Measurements from ENCODE around the gene DRAM2.

The DRAM2 gene

DNA sequence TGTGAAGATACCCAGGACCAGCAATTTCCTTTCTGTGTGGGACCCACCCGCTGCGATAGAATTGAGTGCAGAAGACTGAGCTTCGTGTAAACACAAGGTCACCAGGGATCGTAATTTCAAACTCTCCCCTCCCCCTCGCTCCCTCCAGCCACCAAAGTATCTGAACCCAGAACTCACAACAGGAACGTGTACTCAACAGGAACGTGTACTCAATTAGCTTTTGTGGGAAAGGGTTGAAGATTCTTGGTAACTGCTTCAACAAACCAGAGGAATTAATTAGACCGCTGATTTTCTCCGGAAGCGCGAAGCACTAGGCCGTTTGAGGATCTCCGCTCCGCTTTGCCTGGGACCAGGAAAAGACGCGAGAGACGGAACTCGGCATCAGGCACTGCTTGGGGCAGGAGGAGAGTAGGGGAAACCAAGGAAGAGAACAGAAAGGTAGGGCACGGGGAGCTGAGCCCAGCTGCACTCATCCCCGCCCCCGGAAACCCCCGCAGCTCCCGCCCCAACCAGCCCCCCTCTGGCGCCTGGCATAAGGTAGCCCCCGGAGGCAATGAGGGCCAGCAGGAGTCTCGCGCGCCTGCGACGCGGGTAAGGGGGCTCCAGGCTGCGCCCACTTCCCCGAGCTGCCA lies 453 bp downstream of the DRAM2 start:
- H4K8ac ChIP-seq (ENCODE audit: low read length), result peak overlapping the region; percentile 87
- peak overlapping the region; percentile 86 for H3K4me2 ChIP-seq (ENCODE audit: low read length, poor library complexity, severe bottlenecking)
- no peaks in the 10 kb centered on the region for H3K27me3 ChIP-seq (ENCODE audit: control insufficient read depth in 1 of 2, insufficient read depth in 1 of 2, low read length in 2 of 2)
- peak overlapping the region; percentile 91 for H3K9ac ChIP-seq (ENCODE audit: low read length)
- peak overlapping the region in 1 of 2 experiments; percentile 8 for H2BK12ac ChIP-seq (ENCODE audit: low read length in 2 of 2)
- peak overlapping the region; percentile 84 for H4K91ac ChIP-seq (ENCODE audit: low read length)
- WGBS, result under 1% methylated on average over 27 of the region's 33 CpGs
- no peaks in the 10 kb centered on the region for H3K4me1 ChIP-seq (ENCODE audit: control insufficient read depth, insufficient read depth, low read depth, low read length)
- H2BK120ac ChIP-seq (ENCODE audit: low read depth, low read length), result no peak overlapping the region
- DNase-seq, result peak; percentile 82
- peak overlapping the region; percentile 92 for H2BK5ac ChIP-seq (ENCODE audit: low read depth, low read length, poor library complexity, severe bottlenecking)
- peak overlapping the region; percentile 86 for H2BK15ac ChIP-seq (ENCODE audit: low read depth, poor library complexity, severe bottlenecking)
- no peak overlapping the region for H2AK5ac ChIP-seq (ENCODE audit: low read length, severe bottlenecking)
- H3K4ac ChIP-seq (ENCODE audit: low read depth in 1 of 2, low read length in 2 of 2), result peak overlapping the region; percentile 86 to 98
- peak overlapping the region; percentile 69 to 97 for H3K14ac ChIP-seq (ENCODE audit: low read length in 2 of 2)
- H3K9me3 ChIP-seq (ENCODE audit: control insufficient read depth, low read length), result no peaks in the 10 kb centered on the region
- H3K79me1 ChIP-seq (replicated peaks; ENCODE audit: low read length, poor library complexity, severe bottlenecking), result peaks cover 5% of the 10 kb centered on the region
- H3K18ac ChIP-seq (ENCODE audit: low read depth in 1 of 2, low read length in 2 of 2), result peak overlapping the region; percentile 93 to 97
- peaks cover 7 to 27% of the 10 kb centered on the region in 2 experiments for H3K36me3 ChIP-seq (ENCODE audit: control insufficient read depth in 1 of 2, insufficient read depth in 2 of 2, low read depth in 1 of 2, low read length in 2 of 2)
- H2AFZ ChIP-seq (ENCODE audit: low read depth, low read length), result peak overlapping the region; percentile 94
- H3K23ac ChIP-seq (ENCODE audit: low read length in 2 of 2), result peak overlapping the region in 1 of 2 experiments; percentile 90
- H3K27ac ChIP-seq (ENCODE audit: low read length, poor library complexity, severe bottlenecking), result peak overlapping the region; percentile 97
- peak overlapping the region; percentile 83 to 89 for H3K4me3 ChIP-seq (ENCODE audit: insufficient read depth in 1 of 2, low read depth in 1 of 2, low read length in 2 of 2)

DNA sequence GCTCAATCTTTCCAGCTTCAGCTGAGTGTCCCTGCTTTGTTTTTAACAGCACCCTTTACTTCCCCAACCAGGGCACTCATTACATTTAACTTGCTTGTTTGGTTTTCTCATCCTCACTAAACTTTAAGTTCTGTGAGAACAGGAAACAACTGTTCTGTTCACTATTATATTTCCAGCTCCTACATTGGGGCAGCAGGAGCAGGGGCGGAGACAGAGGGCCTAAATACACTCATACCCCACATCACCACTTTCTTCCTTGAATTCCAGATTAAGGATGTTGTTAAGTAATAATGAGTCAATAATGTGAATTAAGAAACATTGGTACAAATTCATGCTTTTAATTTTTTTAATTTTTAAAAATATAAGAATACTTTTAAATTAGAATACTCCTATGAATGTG lies 6.0 kb downstream of the DRAM2 start:
- no peak overlapping the region for H3K14ac ChIP-seq (ENCODE audit: low read length in 2 of 2)
- H3K23ac ChIP-seq (ENCODE audit: low read length in 2 of 2), result no peak overlapping the region
- no peak overlapping the region for H4K8ac ChIP-seq (ENCODE audit: low read length)
- no peak overlapping the region for H2AFZ ChIP-seq (ENCODE audit: low read depth, low read length)
- H3K36me3 ChIP-seq (ENCODE audit: control insufficient read depth in 1 of 2, insufficient read depth in 2 of 2, low read depth in 1 of 2, low read length in 2 of 2), result peaks cover 7 to 67% of the 10 kb centered on the region in 2 experiments
- no peak overlapping the region for H2BK12ac ChIP-seq (ENCODE audit: low read length in 2 of 2)
- no peak overlapping the region for H2BK120ac ChIP-seq (ENCODE audit: low read depth, low read length)
- H3K4ac ChIP-seq (ENCODE audit: low read depth in 1 of 2, low read length in 2 of 2), result no peak overlapping the region
- no peak for DNase-seq
- no peaks in the 10 kb centered on the region for H3K4me1 ChIP-seq (ENCODE audit: control insufficient read depth, insufficient read depth, low read depth, low read length)
- no peak overlapping the region for H3K4me2 ChIP-seq (ENCODE audit: low read length, poor library complexity, severe bottlenecking)
- no peaks in the 10 kb centered on the region for H3K9me3 ChIP-seq (ENCODE audit: control insufficient read depth, low read length)
- no peak overlapping the region for H2BK15ac ChIP-seq (ENCODE audit: low read depth, poor library complexity, severe bottlenecking)
- no peak overlapping the region for H3K4me3 ChIP-seq (ENCODE audit: insufficient read depth in 1 of 2, low read depth in 1 of 2, low read length in 2 of 2)
- no peak overlapping the region for H3K27ac ChIP-seq (ENCODE audit: low read length, poor library complexity, severe bottlenecking)
- H4K91ac ChIP-seq (ENCODE audit: low read length), result no peak overlapping the region
- no peak overlapping the region for H3K9ac ChIP-seq (ENCODE audit: low read length)
- H3K27me3 ChIP-seq (ENCODE audit: control insufficient read depth in 1 of 2, insufficient read depth in 1 of 2, low read length in 2 of 2), result no peaks in the 10 kb centered on the region
- no peak overlapping the region for H2AK5ac ChIP-seq (ENCODE audit: low read length, severe bottlenecking)
- no peak overlapping the region for H2BK5ac ChIP-seq (ENCODE audit: low read depth, low read length, poor library complexity, severe bottlenecking)
- H3K79me1 ChIP-seq (replicated peaks; ENCODE audit: low read length, poor library complexity, severe bottlenecking), result peaks cover 9% of the 10 kb centered on the region
- no CpG with 5 or more reads among the region's 1 CpG for WGBS
- no peak overlapping the region for H3K18ac ChIP-seq (ENCODE audit: low read depth in 1 of 2, low read length in 2 of 2)

DNA sequence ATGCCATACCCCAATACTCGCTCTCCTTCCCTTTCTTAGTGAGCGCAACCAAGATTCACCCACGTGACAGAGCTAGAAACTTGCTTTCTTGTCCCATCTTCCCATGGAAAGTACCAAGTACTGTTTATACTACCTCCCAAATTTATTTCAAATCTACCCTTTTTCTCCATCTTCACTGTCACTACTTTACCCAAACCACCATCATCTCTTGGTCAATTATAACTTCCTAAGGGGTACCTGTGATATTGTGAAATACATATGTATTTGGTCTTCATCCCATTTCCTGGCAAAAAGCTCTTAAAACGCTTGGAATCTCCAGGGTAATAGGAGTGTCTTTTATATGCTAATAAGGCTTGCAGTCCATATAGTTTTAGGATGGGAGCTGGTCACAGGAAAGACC lies 8.2 kb downstream of the DRAM2 start:
- H4K8ac ChIP-seq (ENCODE audit: low read length), result no peak overlapping the region
- no peak overlapping the region for H3K4me3 ChIP-seq (ENCODE audit: insufficient read depth in 1 of 2, low read depth in 1 of 2, low read length in 2 of 2)
- no peak overlapping the region for H3K27ac ChIP-seq (ENCODE audit: low read length, poor library complexity, severe bottlenecking)
- DNase-seq, result no peak
- H3K36me3 ChIP-seq (ENCODE audit: control insufficient read depth in 1 of 2, insufficient read depth in 2 of 2, low read depth in 1 of 2, low read length in 2 of 2), result peaks cover 4 to 76% of the 10 kb centered on the region in 2 experiments
- no peak overlapping the region for H3K18ac ChIP-seq (ENCODE audit: low read depth in 1 of 2, low read length in 2 of 2)
- 80% methylated on average over 4 of the region's 4 CpGs for WGBS
- H3K79me1 ChIP-seq (replicated peaks; ENCODE audit: low read length, poor library complexity, severe bottlenecking), result peaks cover 7% of the 10 kb centered on the region
- H2AFZ ChIP-seq (ENCODE audit: low read depth, low read length), result no peak overlapping the region
- H3K23ac ChIP-seq (ENCODE audit: low read length in 2 of 2), result no peak overlapping the region
- no peaks in the 10 kb centered on the region for H3K27me3 ChIP-seq (ENCODE audit: control insufficient read depth in 1 of 2, insufficient read depth in 1 of 2, low read length in 2 of 2)
- no peak overlapping the region for H3K14ac ChIP-seq (ENCODE audit: low read length in 2 of 2)
- no peak overlapping the region for H4K91ac ChIP-seq (ENCODE audit: low read length)
- H2BK12ac ChIP-seq (ENCODE audit: low read length in 2 of 2), result no peak overlapping the region
- H3K4me1 ChIP-seq (ENCODE audit: control insufficient read depth, insufficient read depth, low read depth, low read length), result no peaks in the 10 kb centered on the region
- no peak overlapping the region for H2BK15ac ChIP-seq (ENCODE audit: low read depth, poor library complexity, severe bottlenecking)
- no peak overlapping the region for H3K9ac ChIP-seq (ENCODE audit: low read length)
- no peak overlapping the region for H2BK5ac ChIP-seq (ENCODE audit: low read depth, low read length, poor library complexity, severe bottlenecking)
- H3K4me2 ChIP-seq (ENCODE audit: low read length, poor library complexity, severe bottlenecking), result no peak overlapping the region
- H2AK5ac ChIP-seq (ENCODE audit: low read length, severe bottlenecking), result no peak overlapping the region
- H3K9me3 ChIP-seq (ENCODE audit: control insufficient read depth, low read length), result no peaks in the 10 kb centered on the region
- no peak overlapping the region for H2BK120ac ChIP-seq (ENCODE audit: low read depth, low read length)
- no peak overlapping the region for H3K4ac ChIP-seq (ENCODE audit: low read depth in 1 of 2, low read length in 2 of 2)

DNA sequence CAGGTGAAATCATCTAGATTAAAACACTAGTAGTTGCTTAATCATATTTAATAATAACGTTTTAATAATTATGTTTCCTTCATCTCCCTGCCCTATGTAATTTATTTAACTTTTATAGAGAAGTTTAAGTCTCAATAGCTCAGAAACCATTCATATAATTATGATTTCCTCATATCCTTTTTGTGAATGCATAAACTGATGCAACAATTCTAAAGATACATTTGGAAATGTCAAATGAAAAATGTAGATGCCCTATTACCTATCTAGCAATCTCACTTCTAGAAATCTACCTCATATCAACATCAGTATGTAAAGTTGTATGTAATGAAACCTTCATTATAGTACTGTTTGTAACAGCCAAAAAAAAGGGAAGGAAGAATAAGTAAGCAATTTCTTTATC lies 10.5 kb downstream of the DRAM2 start:
- Histone ChIP-seq H3K27ac (ENCODE audit: low read length, poor library complexity, severe bottlenecking) (no peak overlapping the region), H4K8ac (ENCODE audit: low read length) (no peak overlapping the region)

More for the DNA sequence above, 10.5 kb downstream of the DRAM2 start:
- H2AFZ ChIP-seq (ENCODE audit: low read depth, low read length), result no peak overlapping the region
- H4K91ac ChIP-seq (ENCODE audit: low read length), result no peak overlapping the region
- DNase-seq, result no peak
- H3K4me3 ChIP-seq (ENCODE audit: insufficient read depth in 1 of 2, low read depth in 1 of 2, low read length in 2 of 2), result no peak overlapping the region
- H2BK120ac ChIP-seq (ENCODE audit: low read depth, low read length), result no peak overlapping the region
- H3K4me1 ChIP-seq (ENCODE audit: control insufficient read depth, insufficient read depth, low read depth, low read length), result no peaks in the 10 kb centered on the region
- no peak overlapping the region for H2BK15ac ChIP-seq (ENCODE audit: low read depth, poor library complexity, severe bottlenecking)
- no peak overlapping the region for H2BK5ac ChIP-seq (ENCODE audit: low read depth, low read length, poor library complexity, severe bottlenecking)
- no peak overlapping the region for H3K9ac ChIP-seq (ENCODE audit: low read length)
- H3K9me3 ChIP-seq (ENCODE audit: control insufficient read depth, low read length), result no peaks in the 10 kb centered on the region
- H3K36me3 ChIP-seq (ENCODE audit: control insufficient read depth in 1 of 2, insufficient read depth in 2 of 2, low read depth in 1 of 2, low read length in 2 of 2), result peaks cover 0 to 83% of the 10 kb centered on the region in 2 experiments
- H2BK12ac ChIP-seq (ENCODE audit: low read length in 2 of 2), result no peak overlapping the region
- H3K27me3 ChIP-seq (ENCODE audit: control insufficient read depth in 1 of 2, insufficient read depth in 1 of 2, low read length in 2 of 2), result no peaks in the 10 kb centered on the region
- H3K14ac ChIP-seq (ENCODE audit: low read length in 2 of 2), result no peak overlapping the region
- H3K4me2 ChIP-seq (ENCODE audit: low read length, poor library complexity, severe bottlenecking), result no peak overlapping the region
- H3K79me1 ChIP-seq (replicated peaks; ENCODE audit: low read length, poor library complexity, severe bottlenecking), result peaks cover 5% of the 10 kb centered on the region
- H3K18ac ChIP-seq (ENCODE audit: low read depth in 1 of 2, low read length in 2 of 2), result no peak overlapping the region
- no peak overlapping the region for H3K23ac ChIP-seq (ENCODE audit: low read length in 2 of 2)
- no peak overlapping the region for H2AK5ac ChIP-seq (ENCODE audit: low read length, severe bottlenecking)
- WGBS, result no CpG with 5 or more reads among the region's 1 CpG
- no peak overlapping the region for H3K4ac ChIP-seq (ENCODE audit: low read depth in 1 of 2, low read length in 2 of 2)

Data from mesenchymal stem cell (in vitro differentiated cells and primary cell).